Peyer's patch (tissue), 4 donors: ENCODE results near the gene TLCD3A.

ENCODE experiments used
- CTCF ChIP-seq, 6 experiments: fragments of 450-650 bp in 4 of 6; fragments of 200-600 bp in 2 of 6; sonication (generic) in 1 of 6; IDR thresholded peaks; one replicate each; pipeline ENCODE4 v1.5.1; 2017 to 2019; ENCODE audit warnings: antibody characterized with exemption in 6 of 6, mild to moderate bottlenecking in 3 of 6, moderate library complexity in 1 of 6
- POLR2A ChIP-seq, 2 donors: fragments of 450-650 bp; IDR thresholded peaks; one replicate each; pipeline ENCODE4 v1.5.1; 2017; ENCODE audit warnings: antibody characterized with exemption in 2 of 2, mild to moderate bottlenecking in 2 of 2, moderate library complexity in 2 of 2

DNA sequence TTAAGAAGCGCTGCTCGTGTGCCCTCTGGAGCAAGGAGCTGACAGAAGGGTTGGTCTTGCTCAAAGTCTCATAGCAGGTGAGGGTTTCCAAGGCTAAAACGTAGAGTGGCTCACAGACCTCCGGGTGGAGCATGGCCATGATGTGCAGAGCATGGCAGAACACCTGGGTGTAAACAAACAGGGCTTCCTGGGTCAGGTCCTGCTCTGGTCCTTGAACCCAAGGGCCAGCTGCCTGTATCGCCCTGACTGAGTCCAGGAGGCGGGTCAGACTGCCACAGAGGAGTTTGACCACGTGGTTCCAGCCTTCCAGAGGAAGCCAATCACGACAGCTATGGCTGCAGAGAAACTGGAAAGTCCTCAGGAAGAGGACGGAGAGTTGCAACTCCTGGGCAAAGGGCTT, 12.5 kb downstream of the TLCD3A start:
- TF ChIP-seq CTCF (IDR thresholded peaks at IDR 0.05) = no peak
- no peak for TF ChIP-seq POLR2A (IDR thresholded peaks at IDR 0.05)
